ENCODE results near the gene GRB10.
A peak's percentile ranks its signal among the peaks of the same experiment; 100 is the strongest.

Gene GRB10

DNA sequence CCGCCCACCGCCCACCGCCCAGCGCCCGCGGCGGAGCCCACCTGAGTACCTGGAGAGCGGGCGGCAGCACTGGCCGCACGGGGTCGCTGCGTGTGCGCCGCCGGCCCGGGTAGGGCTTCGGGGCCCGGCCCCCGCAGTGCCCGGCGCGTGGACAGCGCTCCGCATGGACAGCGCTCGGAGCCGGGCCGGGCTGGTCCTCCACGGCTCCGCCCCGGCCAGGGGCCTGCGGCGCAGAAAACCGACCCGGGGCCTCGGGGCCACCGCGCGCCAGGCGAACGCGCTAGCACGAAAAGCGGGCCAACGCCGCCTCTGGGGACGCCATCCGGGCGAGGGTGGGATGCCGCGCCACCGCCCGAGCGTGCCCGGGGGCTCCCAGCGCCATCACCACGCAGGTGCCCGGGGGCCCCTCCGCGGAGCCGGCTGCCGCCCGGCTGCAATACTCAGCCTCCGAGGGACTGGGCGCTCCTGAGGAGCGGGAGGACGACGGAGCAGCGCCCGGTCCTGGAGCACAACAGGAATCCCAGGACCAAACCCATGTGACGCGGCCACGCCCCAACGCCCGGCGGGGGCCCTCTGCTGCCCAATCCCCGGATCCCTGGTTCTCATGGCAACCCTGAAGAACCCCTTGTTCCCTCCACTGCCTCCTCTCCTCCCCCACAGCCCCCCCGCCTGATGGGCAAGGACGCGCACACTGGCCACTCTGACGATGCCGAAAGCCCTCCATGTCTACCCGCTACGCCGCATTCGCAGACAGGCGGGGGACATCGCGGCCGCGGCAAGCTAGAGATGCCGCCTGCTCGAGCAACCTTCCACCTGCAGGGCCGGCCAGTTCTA, at the start of gene GRB10:
Gene GRB10, minus strand, starts transcription at position 522 of the 834 bp plus-strand sequence. CDS start 50,574 bp downstream, outside the sequence.
- in situ Hi-C loops (cut with HindIII; ENCODE audit: low pct_ligation_motif_present, low pct_unique_long_range_greater_than_20kb, low sequenced_read_pairs), result no loop called here
- peak; percentile 56 for DNase-seq

DNA sequence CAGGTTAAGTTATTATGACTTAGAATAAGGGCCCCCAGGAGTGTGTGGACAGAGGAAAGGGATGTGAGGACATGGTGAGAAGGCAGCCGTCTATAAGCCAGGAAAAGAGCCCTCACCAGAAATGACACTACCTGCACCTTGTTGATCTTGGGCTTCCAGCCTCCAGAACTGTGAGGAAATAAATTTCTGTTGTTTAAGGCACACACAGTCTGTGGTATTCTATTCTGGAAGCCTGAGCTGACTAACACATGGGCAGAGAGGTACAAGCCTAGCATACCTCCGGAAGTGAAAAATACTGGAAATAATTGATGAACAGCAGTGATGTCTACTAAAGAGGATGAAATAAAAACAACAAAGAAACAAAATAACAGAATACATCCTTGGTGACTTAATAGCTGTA, 46.1 kb upstream of the GRB10 start:
- no peak for DNase-seq
- in situ Hi-C loops (cut with HindIII; ENCODE audit: low pct_ligation_motif_present, low pct_unique_long_range_greater_than_20kb, low sequenced_read_pairs), result no loop called here

DNA sequence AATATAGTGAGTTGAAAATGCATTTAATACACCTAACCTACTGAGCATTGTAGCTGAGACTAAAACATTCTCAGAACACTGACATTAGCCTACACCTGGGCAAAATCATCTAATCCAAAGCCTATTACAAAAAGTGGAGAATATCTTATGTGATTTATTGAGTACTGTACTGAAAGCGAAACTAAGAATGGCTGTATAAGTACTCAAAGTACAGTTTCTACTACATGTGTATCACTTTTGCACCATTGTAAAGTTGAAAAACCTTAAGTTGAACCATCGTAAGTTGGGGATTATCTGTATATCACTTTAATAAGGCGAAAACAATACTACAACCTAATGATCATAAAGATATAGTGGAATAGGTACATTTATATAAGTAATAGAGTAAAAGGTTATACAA, 45.4 kb upstream of the GRB10 start:
- in situ Hi-C loops (cut with HindIII; ENCODE audit: low pct_ligation_motif_present, low pct_unique_long_range_greater_than_20kb, low sequenced_read_pairs), result no loop called here
- peak; percentile 19 for DNase-seq

DNA sequence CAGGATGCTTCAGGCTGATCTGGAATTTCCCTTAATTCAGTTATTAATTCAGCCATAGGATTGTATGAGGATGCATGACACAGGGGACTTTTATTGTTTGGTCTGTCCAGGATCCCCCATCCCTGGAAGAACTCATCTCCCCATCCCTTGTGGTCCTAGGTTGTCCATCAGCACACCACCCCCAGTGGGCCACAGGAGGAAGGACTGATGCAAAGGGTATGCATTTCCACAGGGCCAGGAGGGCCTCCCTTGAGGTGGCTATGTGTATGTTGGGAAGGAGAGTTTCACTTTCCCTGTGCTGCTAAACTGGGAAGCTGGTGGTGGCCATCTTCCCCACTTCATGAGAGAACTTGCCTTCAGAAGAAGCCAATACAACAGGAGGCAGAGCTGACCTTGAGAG, 44.6 kb upstream of the GRB10 start:
- DNase-seq, result peak; percentile 11
- in situ Hi-C loops (cut with HindIII; ENCODE audit: low pct_ligation_motif_present, low pct_unique_long_range_greater_than_20kb, low sequenced_read_pairs), result no loop called here

DNA sequence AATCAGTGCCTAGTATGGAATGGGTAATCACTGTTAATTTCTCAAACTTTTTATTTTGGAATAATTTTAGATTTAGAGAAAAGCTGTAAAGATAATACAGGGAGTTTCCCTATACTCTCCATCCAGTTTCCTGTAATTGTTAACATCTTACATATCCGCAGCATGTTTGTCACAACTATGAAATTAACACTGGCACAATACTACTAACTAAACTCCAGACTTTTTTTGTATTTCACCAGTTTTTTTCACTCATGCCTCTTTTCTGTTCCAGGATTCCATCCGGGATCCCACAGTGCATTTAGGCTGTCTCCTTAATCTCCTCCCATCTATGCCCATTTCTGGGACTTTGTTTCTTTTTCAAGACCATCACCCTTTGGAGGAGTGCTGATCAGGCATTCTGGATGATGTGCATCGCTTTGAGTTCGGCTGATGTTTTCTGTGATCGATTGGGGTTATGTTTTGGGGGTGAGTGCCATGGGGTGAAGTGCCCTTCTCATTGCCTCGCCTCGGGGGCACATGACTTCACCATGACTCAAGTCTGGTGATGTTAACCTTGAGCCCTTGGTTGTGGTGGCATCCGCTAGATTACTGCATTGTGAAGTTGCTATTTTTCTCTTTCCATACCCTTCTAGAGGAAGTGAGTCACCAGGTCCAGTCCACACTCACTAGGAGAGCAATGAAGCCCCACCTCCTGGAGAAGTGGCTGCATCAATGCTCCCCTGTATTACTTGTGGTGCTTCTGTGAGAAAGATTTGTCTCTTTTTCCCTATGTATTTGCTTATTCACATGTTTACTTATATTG, 43.9 kb upstream of the GRB10 start:
- DNase-seq, result peak; percentile 96
- in situ Hi-C loops (cut with HindIII; ENCODE audit: low pct_ligation_motif_present, low pct_unique_long_range_greater_than_20kb, low sequenced_read_pairs), result no loop called here

DNA sequence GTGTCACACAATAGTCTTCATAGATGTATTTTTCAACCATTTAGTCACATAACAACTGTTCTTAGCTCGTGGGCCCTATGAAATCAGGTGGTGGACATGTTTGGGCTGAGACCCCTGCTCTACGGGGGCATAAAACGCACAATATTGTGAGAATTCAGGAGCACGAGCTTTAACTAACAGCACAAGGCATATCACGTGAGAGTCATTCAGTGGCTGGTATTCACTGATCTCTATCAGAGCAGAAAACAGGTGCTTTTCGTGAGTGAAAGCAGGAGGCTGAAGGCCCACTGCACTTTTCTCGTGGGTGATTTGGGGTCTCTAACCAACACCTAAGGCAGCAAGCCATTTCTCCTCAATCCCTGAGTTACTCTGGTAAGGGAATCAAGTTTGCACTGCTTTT, 42.8 kb upstream of the GRB10 start:
- in situ Hi-C loops (cut with HindIII; ENCODE audit: low pct_ligation_motif_present, low pct_unique_long_range_greater_than_20kb, low sequenced_read_pairs), result no loop called here
- no peak for DNase-seq

DNA sequence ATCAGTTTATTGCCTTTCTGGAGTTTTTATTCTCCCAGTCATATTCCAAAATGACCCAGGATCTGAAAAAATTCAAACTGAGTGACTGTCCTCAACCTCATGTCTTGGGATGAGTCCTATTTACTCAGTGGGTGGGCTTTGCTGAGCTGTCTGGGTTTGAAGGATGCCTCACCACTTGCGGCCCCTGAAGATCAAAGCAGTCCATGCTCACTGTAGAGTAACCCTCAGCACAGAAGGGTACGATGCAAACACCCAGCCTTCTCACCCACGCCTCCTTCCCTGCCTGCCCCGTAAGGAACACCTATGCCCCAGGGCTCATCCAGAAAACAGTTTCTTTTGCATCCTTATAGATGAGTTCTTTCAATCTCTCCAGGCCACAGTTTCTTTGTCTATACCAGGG, 42.2 kb upstream of the GRB10 start:
- no peak for DNase-seq
- in situ Hi-C loops (cut with HindIII; ENCODE audit: low pct_ligation_motif_present, low pct_unique_long_range_greater_than_20kb, low sequenced_read_pairs), result no loop called here

DNA sequence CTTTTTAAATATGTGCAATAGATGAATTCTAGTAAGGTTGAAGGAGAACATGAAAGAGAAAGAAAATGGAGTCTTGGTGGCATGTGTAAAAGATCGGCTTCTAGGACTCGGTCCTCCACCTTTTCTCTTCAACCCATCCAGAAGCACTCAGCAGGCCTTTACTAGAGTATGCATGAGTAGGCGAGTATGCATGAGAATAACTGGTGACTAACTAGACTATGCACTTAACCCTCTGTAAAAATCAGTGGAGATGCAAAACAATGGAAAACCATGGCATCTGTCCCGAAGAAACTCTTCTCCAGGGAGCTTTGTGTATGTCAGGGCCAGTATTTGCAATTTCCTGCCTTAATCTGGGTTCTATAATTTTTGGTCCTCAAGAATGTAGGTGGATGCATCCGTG, 40.0 kb upstream of the GRB10 start:
- DNase-seq, result peak; percentile 41

DNA sequence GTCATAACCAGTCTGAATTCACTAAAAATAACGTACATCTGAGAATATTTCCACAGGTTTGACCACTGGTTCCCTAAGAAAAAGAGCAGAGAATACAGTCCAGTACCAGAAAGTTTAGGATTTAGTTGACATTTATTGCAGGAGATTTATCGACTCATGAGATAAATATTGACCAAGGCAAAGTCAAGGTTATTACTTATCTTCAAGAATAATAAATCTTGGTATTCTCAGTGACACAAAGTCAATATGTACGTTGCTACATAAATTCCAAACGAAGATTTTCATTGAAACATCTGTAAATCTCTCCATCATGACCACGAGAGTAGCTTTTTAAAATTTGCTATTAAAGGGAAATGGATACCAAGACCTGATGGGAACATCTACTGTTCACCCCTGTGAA, 39.4 kb upstream of the GRB10 start:
- in situ Hi-C loops (cut with HindIII; ENCODE audit: low pct_ligation_motif_present, low pct_unique_long_range_greater_than_20kb, low sequenced_read_pairs), result no loop called here
- no peak for DNase-seq

More for the DNA sequence above, 40.0 kb upstream of the GRB10 start:
- in situ Hi-C loops (cut with HindIII; ENCODE audit: low pct_ligation_motif_present, low pct_unique_long_range_greater_than_20kb, low sequenced_read_pairs), result no loop called here

DNA sequence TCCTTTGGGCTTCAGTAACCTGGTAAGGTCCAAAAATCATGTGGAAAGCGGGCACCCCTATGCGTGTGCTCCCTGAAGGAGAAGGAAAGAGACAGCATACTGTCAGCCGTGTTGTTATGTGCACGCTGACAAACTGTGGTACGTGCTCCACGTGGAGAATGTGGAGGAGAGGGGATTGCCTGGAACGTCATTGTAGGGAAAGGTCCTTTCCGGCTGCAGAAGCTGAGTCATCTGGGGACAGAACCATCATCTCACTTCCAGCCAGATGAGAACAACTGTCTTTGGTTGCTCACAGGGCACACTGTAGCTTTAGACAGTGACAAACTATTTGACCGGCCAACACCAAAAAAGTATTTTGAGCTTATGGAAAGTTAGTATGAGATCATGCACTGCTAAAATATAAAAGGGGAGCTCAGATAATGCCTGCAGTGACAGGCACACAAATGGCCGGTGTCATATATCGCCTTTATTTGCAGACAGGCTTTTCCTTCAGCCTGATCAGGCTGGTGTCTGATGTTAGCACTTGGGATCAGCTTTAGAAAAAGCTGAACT, 38.8 kb upstream of the GRB10 start:
- in situ Hi-C loops (cut with HindIII; ENCODE audit: low pct_ligation_motif_present, low pct_unique_long_range_greater_than_20kb, low sequenced_read_pairs), result no loop called here
- DNase-seq, result no peak

DNA sequence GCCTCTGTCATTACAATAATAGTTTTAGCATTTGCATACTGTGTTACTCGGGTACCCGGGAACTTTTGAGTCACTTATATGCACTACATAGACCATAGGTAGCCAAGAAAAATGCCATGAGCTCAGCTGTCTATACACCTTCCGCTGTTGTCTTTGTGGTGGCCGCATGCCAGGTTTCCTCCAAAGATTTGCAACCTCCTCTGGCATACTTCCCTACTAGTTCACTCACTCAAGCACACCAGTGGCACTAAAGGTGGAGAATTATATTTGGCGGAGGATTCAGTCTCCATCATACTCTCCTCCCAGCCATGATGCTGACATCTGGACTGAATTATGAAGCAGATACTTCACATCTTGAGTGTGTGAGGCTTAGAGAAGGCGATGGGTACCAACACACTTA, 35.6 kb upstream of the GRB10 start:
- in situ Hi-C loops (cut with HindIII; ENCODE audit: low pct_ligation_motif_present, low pct_unique_long_range_greater_than_20kb, low sequenced_read_pairs), result no loop called here
- DNase-seq, result no peak

DNA sequence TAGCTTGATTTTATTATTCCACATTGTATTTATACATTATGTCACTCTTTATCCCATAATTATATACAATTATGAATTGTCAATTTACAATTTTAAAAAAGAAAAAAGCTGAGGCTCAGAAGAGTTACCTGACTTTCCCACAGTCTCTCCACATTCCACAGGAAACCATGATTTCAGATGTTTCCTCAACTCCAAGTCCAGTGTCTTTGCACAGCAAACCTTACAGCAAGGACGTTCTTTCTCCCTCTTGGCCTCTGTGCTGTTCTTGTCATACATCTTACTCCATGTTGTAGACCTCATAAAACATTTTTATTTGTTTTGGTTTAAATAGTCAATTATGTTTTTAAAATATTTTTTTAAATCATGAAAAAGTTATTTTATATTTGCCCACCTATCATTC, 34.9 kb upstream of the GRB10 start:
- in situ Hi-C loops (cut with HindIII; ENCODE audit: low pct_ligation_motif_present, low pct_unique_long_range_greater_than_20kb, low sequenced_read_pairs), result no loop called here
- DNase-seq, result no peak

DNA sequence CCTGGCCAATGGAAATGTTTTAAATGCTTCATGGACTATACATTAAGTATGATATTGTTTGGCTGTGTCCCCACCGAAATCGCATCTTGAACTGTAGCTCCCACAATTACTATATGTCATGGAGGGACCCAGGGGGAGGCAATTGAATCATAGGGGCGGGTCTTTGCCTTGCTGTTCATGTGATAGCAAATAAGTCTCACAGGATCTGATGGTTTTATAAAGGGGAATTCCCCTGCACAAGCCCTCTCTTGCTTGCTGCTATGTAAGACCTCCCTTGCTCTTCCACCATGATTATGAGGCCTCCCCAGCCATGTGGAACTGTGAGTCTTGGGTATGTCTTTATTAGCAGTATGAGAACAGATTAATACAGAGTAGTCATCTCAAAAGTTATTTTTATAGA, 32.4 kb upstream of the GRB10 start:
- no peak for DNase-seq
- in situ Hi-C loops (cut with HindIII; ENCODE audit: low pct_ligation_motif_present, low pct_unique_long_range_greater_than_20kb, low sequenced_read_pairs), result no loop called here

DNA sequence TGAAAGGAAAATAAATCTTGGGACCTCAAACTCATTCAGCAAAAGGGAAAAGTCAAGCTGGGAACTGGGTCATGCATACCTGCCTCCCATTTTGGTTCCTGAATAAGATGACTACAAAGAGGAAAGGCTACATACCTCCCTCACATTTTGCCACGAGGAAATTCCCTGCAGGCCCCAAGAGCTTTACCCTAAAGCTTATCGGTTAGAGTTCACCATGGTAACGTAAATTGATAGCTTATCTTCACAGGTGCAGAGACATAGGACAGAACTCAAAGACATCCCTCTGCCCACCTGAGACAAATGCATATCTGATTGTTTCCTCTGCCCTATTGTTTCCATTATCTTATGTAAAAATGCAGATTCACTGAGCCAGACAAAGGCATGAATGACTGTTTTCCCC, 31.5 kb upstream of the GRB10 start:
- in situ Hi-C loops (cut with HindIII; ENCODE audit: low pct_ligation_motif_present, low pct_unique_long_range_greater_than_20kb, low sequenced_read_pairs), result no loop called here
- DNase-seq, result no peak

DNA sequence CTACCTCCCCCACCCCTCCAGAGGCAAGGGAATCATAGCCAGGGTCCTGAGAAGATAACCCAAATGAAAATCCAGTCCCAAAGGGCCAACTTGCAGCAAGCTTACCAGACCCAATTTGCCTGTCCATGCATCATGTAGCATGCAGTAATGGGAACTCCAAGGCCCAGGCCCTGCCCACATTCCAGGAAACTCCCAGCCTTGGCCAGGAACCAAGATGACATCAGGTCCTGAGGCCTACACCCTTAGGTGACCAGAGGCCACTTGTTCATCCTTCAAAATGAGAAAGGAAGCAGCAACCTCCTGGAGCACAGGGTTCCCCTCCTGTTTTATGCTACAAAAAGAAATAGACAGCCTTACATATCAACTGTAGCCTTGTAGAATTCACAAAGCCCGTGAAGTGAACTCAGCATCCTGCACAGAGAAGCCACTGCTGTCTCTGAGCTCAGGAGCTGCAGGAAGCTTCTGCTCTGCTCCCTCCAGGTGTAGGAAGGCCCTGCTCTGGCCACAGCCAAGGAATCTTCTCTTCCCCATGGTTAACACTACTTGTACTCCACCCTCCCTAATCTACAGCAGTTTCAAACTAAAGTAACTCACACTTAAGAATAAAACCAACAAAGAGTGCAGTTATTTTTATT, 30.3 kb upstream of the GRB10 start:
- DNase-seq, result peak; percentile 94
- in situ Hi-C loops (cut with HindIII; ENCODE audit: low pct_ligation_motif_present, low pct_unique_long_range_greater_than_20kb, low sequenced_read_pairs), result no loop called here

DNA sequence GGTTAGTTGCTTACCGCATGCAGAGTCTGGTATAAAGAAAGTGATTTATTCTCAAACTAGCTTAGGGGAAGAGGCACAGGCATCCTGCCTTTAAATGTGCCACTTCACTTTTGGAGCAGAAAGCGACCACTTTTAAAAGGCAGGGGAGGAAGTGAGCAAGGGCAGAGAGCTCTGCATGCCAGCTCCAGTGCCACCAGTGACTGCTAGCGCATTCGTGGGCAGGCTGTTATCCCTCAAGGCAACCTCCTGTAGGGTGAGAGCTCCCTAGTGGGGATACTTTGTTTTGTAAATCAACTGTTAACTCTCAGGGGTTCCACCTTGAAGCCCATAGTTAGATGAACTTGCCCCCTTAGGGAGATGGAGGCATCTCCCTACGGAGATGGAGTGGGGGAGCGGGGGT, 29.4 kb upstream of the GRB10 start:
- no peak for DNase-seq
- in situ Hi-C loops (cut with HindIII; ENCODE audit: low pct_ligation_motif_present, low pct_unique_long_range_greater_than_20kb, low sequenced_read_pairs), result no loop called here

DNA sequence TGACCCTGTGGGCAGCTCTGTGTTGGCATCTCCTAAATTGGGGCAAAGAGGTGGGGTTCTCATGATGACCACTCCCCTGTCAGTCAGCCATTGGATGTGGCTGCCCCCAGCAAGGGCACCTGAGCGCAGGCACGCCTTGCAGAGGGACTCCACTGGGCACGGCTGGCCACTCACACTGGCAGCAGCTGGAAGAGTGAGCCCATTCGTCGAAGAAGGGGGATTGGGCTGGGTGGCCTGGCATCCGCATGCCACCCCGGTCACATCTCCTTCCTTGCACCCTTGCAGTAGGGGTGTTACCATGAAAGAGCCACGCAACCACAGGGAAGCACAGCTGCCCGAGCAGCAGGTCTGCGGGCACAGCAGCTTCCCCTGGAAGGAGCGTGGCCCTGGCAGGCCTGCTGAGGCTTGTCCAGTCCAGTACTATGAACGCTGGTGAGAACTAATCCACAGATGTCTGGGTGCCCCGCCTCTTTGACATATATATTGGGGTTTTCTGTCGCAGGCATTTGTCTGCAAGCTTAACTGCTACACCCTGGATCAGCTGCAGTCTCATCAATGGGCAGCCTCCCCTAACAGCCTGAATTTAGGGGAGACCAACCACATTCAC, 25.7 kb upstream of the GRB10 start:
- in situ Hi-C loops (cut with HindIII; ENCODE audit: low pct_ligation_motif_present, low pct_unique_long_range_greater_than_20kb, low sequenced_read_pairs), result no loop called here
- no peak for DNase-seq

DNA sequence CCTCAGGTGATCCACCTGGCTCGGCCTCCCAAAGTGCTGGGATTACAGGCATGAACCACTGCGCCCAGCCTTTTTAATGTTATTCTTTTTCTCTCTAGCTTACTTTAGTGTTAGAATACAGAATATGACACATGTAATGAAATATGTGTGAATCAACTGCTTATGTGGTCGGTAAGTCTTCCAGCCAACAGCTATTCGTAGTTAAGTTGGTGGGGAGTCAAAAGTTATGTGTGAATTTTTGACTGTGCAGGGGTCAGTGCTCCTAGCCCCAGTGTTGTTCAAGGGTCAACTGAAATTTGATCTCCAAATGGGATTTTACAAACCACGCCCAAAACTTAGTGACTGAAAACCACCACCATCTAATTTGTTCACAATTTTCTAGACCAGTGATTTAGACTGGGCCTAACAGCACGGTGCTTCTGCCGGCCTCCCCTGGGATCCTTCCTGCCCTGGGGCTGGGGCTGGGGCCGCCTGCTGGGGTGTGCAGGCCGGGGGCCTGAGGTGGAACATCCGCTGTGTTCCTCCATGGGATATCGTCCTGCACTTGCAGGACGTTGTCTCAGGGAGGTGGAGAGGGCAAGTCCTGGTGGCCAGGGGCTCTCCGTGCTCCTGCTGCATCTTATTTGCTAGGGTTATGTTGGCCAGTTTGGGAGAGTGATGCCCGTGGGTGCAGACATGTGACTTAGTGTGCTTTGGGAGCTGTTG, 24.5 kb upstream of the GRB10 start:
- in situ Hi-C loops (cut with HindIII; ENCODE audit: low pct_ligation_motif_present, low pct_unique_long_range_greater_than_20kb, low sequenced_read_pairs), result no loop called here

More for the DNA sequence above, 24.5 kb upstream of the GRB10 start:
- DNase-seq, result peak; percentile 40

All from ACHN (cell line).